ENCODE measurements around the gene ECE1. TPM values are rescaled to one million over a fixed set of nuclear protein-coding genes. Genes with fewer than 3 reads are reported as not detected.

The ECE1 gene
- total and polyA plus RNA-seq, 2 of the 8 experiments (the other 6 are each of a cell fraction or from before 2014, with no cell fraction given) = 21.4 to 36.8 TPM

GRCh38 chr1:21185221-21185731, 105.0 kb downstream of the ECE1 start (continued):
- TF ChIP-seq NRF1 (IDR thresholded peaks at IDR 0.05; ENCODE audit: low read depth, low read length) (no peak), RAD21 (IDR thresholded peaks at IDR 0.05 in 1 of 2, conservative IDR thresholded peaks at IDR 0.05 in 1 of 2; ENCODE audit: low read depth in 2 of 2, low read length in 2 of 2) (no peak)
